HT1080 (cell line): ENCODE data around the gene CIC. TPM values are rescaled to one million over a fixed set of nuclear protein-coding genes. Genes with fewer than 3 reads are reported as not detected.
A peak's percentile ranks its signal among the peaks of the same experiment; 100 is the strongest.

Experiments
- DNase-seq: peaks from one replicate; pipeline ENCODE4 v3.0.0-alpha.2; 2015; ENCODE audit warnings: low read depth
- total RNA-seq: library from RNA; depleted of rRNA; stranded (reverse); fragments of >200 nt; shearing (Covaris generic); gene quantifications from 2 replicates; pipeline ENCODE4 v1.2.3, GENCODE V29; 2014

Gene CIC
- total RNA-seq, 1 experiment from 2014 or later = 22.6 TPM

DNA sequence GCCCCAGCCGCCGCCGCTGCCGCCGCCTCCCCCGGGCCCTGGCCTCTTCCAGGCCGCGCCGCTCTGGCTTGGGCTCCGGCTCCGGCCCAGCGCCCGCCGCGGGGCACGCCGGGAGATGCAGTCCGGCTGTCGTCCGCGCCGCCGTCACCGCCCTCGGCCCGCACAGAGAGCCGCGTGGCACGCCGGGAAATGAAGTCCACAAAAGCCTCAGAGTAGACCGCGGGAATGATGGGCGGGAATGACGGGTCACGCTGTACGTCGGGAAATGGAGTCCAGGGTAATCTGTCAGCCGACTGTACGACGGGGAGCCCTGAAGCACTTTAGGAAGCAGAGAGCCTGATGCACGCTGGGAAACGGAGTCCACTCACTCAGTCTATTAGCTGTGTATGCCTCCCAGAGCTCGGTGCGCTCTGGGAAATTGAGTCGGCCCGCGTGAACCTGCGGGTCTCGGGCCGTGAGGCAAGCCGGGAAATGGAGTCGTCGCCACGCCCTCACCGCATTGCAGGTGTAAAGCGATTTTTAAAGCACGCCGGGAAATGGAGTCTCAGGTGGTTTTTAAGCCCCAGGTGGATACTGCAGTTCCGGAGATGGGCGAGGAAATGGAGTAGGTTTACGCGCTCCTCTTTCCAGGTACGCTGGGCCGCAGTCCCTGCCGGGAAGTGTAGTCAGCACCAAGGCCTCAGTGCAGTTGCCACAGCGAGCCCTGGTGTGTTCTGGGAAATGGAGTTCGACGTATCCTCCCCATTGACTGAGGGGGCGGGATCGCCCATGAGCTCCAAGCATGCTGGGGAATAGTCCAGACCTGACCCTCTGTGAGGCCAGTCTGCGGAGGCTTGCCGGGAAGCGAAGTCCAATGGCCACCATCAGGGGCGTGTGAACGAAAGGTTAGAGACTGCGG lies 26.3 kb upstream of the CIC start, which contains the start of gene GSK3A:
TSS of gene GSK3A (minus strand) at position 91 of the 898 bp plus-strand sequence. CDS start 137 bp downstream, outside the sequence.
- DNase-seq = peak; percentile 99

DNA sequence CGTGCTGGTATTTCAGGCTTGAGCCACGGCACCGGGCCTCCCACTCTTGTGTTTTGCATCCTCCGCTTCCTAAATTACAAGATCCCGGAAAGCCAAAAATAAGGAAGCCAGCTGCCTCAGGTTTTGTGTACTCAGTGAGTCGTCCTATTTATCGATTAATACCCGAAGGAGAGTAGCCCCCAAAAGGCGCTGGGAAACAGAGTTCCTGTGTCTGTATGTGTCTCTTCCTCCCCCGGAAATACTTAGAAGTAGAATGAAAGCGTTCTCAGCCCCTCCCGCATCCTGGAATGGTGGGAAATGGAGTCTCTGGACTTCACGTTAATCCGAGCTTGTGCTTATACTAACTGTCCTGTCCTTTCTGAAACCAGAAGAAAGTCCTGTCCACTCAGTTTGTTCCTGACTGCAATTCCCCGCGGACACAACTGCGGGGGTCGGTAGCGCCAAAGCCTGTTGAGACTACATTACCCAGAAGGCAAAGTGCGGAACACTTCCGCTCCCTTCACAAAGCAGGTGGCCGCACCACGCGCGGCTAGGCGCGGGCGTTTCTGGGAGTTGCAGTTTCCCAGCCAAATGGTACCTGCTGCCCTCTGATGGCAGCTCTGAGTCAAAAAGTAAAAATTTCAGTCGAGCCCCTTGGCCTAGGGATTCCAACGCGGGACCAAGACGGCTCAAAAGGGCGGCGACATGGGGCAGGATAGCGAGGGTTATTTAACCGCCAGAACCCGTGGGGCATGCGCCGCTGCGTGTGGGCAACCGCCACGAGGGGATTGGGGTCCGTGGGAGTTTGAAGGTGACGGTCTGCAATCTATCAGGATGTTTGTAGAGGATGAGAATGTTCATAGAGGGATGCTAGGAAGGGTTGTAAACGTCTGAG lies 24.5 kb upstream of the CIC start:
- DNase-seq = peak; percentile 97

DNA sequence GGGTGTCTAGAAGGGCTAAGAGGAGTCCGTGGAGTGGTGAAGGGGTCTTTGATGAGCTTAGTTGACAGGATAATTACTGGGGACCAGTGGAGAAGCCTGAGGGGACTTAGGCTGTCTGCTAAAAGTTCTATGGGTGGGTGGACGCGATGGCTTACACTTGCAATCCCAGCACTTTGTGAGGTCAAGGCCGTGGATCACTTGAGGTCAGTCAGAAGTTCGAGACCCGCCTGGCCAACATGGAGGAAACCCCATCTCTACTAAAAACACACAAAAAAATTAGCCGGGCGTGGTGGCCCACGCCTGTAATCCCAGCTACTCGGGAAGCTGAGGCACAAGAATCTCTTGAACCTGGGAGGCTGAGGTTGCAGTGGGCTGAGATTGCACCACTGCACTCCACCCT lies 23.8 kb upstream of the CIC start:
- DNase-seq = no peak

DNA sequence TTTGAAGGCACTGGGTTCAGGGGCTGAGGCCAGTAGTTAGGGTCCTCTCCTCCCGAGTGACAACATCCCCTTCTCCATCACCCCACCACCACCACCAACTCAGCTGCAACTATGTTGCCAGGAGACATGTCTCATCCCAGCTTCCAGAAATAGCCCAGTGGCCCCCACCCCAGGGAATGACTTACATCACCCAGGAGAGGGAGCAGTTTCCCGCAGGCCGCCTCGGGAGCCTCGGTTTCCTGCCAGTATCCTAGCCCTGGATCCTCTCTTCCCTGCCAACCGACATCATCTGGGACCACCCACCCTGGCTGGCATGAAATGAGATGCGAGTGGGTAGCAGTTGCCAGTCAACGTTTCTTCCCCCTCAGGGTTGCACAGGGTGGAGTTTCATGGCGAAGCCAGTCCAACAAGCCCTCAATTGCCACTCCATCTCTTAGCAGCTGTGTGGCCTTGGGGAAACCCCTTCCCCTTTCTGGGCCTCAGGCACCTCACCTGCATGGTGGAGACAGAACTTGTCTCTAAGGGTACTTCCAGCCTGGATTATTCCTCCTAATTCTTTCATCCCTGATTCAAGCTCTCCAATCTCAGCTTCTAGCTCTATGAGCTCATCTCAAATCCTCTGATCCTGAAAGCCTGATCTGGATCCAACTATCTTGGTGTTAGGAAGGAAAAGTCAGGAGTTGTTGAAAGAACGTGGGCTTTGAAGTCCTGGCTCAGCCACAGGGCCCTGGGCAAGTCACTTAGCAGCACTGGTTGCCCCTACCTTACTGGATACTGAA lies 22.7 kb upstream of the CIC start:
- peak; percentile 74 for DNase-seq

DNA sequence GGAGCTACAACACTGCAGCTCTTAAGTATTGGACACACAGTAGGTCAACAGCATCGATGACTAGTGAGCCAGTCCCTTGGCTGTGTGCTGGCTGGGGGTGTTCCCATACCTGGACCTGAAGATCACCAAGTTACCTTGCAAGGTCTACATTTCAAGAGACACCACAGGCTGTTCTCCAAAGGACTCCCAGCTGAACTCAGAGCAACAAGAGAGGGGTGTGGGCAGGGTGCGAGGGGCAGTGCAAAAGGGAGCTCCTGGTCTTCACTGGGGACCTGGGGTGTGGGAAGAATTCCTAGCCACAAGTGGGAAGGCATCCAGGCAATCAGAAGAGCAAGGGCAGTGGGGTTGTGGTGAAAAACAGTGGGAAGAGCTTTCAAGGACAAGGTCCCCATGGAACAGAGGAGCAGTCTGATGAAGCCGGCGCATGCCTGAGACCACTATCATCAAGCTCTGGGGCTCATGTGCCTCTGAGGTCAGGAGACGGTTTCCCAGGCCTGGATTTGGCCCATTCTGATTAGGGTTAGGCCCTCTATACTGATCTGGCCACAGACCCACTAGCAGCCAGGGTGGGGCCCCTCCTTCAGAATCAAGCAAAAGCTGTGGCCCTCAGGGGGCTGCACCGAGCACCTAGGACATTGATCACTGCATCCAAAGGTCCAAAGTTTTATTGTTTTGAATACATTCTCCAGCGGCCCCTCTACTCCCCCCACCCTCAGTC lies 22.0 kb upstream of the CIC start:
- no peak for DNase-seq

DNA sequence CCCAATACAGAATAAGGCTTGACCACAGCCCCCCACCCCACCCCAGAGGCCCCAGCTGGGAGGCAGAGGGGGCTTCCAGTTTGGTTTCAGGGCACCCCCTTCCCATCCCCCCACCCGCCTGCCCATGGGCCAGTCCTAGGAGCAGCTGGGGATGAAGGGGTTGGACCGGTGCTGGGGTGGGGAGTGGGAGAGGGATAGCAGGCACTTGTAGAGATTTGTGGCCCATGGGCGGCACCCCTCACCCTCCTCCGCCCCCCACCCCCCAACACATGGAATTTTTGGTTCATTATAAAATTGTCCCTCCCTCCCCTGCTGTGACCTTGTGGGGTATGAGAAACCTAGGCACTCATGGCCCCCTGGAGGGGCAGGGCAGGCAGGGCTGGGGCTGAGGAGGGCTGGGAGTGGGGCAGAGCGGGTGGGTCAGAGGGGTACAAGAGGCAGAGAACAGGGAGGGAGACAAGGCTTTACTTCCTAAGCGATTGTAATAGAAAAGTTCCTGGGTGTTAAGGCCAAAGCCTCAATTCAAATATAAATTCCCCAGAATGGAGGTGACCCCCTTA lies 21.3 kb upstream of the CIC start:
- no peak for DNase-seq

DNA sequence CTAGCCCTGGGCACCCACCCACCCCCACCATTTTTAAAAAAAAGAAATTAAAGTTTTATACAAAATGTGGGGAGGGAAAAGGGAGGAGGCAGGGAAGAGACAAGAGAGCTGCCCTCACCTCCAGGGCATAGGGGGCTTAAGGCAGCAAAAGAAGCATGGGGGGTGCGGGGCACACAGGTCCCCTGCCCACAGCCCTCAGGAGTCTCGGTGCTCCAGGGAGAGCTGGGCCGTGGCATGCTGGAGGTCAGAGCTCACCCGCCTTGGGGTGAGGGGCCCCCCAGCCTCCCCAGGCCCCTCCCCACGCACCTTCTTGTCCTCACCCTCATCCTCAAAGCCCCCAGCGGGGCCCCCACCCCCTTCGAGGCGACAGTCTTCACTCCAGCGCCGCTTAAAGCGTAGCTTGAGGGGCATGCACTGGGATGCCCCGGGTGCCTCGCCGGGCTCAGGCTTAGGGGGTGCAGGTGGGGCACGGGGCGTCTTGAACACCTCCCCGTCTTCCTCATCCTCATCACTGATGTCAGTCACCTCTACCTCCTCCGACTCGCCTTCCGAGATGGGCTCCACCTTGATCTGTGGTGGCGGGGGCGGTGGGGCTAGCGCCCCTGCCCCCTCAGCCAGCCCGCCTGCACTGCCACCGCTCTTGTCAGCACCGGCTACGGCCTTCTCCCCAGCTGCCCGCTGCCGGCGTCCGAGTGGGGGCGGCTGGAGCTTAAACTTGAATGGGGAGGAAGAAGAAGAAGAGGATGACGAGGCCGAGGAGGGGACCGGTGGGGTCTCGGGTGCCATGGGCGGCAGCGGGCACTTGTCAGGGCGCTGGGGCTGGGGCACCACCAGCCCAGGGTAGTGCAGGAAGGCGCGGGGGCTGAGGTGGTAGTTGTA lies 20.5 kb upstream of the CIC start:
- DNase-seq = no peak

DNA sequence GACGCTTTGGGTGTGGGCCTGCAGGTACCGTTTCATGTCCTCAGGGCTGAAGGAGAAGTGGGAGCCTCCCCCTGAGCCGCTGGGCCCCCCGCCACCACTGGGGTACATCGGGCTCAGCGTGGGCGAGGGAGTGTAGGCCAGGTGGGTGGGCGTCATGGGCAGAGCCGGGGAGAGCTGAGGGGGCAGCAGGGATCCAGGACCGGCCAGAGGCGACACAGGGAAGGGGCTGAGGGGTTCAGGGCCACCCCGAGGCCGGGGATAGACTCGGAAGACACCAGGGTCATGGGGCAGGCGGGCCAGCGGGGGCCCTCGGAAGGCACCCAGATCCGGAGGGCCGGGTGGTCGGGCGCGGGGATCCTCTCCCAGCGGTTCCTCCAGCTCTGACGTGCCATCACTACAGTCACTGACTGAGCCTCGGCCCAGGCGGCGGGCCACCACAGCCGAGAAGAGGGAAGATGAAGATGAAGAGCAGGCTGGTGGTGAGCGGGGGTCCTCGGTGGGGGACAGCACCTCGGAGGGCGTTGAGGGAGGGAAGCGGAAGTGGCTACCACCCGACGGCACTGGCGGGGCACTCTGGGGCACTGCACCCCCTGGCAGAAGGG lies 19.8 kb upstream of the CIC start:
- no peak for DNase-seq

DNA sequence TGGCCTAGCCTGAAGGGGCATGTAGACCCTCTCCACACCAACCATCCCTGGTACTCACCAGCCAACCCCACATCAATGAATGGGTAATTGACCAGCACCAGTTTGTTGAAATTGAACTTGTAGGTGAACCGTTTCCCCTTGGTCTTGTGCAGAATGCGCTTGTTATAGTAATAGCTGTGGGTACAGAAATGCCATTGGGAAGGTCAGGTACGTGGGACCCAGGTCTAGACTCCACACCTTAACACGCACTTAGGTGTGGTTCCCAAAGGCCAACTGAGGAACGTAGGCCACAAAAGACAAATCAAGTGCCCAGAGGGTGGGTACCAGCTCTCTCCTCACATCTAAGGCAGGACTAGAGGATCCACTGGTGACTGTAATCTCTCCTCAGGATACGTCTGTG lies 19.3 kb upstream of the CIC start:
- no peak for DNase-seq

DNA sequence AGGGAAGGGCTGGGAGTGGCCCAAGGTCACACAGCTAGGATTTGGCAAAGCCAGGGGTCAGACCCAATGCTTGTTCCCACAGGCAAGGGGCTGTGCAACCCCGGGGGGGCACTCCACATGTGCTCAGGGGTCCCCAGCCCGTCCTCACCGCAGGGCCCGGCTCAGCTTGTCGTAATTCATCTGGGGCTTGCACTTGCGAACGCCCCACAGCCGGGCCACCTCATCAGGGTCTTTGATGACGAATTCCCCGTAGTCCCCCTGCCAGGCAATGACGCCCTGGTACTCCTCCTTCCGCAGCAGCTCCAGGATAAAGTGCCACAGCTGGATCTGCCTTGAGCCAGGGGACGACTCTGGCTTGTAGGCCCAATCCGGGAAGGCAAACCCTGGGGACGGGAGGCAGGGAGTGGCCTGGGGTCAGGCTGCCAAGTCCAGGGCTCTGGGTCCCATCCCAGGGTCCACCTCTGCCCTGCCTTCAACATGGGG lies 18.8 kb upstream of the CIC start:
- no peak for DNase-seq

DNA sequence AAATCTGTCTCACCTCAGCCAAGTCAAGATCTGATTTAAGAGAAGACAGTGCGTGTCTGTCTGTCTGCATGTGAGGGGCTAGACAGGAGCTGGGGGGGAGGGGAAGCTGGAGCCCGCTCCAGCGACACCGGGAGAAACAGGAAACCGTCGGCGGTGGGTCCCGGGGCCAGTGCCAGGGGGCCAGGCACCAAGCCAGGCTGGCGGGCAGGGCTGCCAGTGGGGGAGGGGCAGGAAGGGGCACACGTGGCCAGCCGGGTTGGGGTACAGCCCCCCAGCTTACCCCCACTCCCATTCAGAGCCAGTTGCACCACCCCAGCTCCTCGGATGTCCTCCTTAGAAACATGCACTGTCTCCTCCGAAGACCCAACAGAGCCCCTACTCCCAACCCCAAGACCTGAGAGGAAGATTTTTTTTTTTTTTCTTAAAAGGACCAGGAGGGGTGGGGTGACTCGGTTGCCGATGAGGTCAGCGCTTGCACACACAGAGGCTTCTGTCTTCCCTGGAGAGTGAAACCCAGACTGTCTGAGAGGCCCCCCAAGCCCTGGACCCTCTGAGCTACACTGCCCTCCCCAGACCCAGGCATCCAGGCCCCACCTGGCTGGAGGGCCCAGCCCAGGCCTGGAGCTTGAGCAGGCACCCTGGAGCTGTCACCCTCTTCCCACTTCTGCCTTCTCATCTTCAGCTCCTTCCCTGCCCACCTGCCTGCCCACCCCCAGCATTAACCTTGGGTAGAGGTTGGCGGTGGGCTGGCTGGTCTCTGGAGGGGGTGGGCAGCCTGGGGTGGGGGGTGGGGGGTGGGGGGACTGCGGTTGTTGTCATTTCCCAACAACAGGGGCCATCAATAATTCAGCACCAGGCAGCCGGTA lies 18.2 kb upstream of the CIC start:
- DNase-seq = peak; percentile 71

DNA sequence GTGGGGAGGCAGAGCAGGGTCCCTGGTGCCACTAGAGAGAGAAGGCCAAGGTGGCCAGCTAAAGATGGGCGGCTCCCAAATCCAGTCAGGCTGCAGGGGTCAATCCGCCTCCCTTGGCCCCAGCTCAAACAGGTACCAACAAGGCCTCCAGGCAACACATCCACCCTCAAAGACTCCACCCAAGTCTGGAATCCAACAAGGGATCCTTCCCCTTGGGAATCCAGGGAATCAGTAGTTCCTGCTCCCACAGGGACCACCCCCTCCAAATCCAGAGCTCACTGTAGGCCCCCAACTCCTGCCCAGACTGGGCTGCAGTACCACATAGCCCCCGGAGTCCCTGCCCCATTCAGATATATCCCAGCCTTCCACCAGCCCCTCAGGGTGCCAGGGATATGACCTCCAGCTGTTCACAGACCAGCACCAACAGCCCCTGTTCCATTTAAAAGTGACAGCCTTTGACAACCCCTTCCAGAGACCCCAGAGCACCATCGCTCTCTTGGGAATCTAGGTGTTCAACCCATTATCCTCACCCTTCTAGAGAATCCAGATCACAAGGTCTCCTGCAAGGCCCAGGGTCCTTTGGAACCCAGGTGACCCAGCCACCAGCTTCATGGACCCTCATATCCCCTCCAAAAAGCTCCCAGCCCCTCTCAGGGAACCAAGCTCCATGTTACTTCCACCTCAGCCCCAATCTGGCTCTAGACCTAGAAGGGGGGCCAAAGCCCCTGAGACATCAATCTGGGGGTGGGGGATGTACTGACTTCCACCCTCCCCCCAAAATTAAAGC lies 17.3 kb upstream of the CIC start:
- DNase-seq = no peak

DNA sequence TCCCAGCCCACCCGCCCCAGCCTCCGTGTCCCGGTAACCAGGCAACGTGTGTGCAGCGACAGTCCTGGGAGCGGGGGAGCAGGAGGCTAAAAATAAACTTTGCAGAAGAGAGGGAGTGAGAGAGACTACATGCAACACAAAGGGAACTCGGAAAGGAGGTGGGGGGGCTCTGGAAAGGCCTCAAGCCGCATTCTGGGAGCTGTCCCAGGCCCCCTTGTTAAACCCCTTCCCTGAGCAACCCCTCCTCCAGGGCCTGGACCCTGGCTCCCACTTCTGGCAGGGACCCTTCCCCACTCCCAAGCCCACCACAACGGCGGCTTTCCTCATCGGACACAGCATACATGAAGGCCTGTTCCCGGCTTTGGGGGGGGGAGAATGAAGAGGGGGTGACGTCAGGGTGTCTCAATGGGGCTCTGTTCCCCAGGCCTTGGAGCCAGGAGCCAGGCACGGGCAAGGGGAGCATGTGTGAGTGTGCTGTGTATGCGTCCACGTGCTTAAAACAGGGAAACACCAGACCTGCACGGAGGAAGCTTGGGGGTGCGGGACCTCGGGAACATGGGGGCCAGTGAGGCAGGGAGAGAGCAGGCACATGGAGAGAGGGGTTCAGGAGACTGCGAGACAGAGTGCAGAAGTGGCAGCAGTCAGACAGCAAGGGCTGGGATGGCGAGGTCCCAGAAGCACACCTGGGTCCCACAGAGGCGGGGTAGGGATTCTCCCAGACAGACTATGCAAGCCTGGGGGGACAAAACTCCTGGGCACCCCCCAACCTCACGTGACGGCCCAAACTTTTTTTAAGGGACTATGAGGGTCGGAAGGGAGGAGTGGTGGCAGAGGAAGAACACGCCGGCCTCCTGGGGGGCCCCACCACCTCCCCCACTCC lies 16.4 kb upstream of the CIC start:
- DNase-seq = peak; percentile 45

DNA sequence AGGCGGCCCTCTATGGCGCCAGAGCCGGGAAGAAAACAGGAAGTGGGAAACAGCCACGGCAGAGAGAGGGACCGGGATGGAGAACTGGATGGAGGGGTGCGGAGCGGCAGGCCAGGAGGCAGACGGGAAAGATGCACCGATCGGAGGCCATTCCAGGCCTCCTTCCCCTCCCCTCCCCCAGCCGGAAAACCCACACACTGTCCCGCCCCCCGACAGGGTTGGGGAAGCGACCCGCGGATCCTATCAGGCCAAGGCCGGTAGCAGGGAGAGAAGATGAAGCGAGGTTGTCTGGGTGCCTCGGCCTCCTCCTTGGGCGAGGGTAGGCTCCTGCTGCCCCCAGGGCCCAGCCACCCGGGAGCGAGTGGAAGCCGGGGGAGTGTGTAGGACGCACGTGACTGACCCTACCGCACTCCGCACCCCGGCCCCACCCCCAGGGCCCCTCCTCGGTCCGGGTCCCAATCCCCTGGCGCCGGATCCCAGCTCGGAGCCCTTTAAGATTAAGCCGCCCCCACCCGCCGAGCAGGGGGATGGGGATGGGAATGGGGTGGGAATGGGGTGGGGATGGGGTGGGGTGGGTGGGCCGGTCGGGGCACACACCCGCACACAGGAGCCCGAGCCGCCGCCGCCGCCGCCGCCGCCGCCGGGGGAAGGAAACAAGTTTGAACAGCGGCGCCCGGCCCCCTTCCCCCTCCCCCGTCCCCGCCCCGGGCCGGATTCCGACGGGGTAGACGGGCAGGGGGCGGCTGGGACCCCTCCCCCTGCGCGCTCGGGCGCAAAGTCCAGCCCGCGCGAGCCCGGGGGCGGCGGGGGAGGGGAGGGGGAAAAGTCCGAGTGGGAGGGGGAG lies 15.6 kb upstream of the CIC start:
- DNase-seq = peak; percentile 53
